Measurements from ENCODE around the gene WWOX. TPM values are rescaled to one million over a fixed set of nuclear protein-coding genes. Genes with fewer than 3 reads are reported as not detected.

The WWOX gene
- total RNA-seq, 1 experiment from 2014 or later, result 15.6 TPM

GRCh38 chr16:78137179-78137578 is 37.7 kb downstream of the WWOX start:
- no peak overlapping the region for H2BK120ac ChIP-seq (ENCODE audit: low read depth, low read length, poor library complexity, severe bottlenecking)
- WGBS (ENCODE audit: extremely low coverage, insufficient read length, low lambda C conversion rate), result no CpG with 5 or more reads among the region's 11 CpGs
- H4K8ac ChIP-seq (replicated peaks; ENCODE audit: insufficient read length, low read depth, low read length), result no peak overlapping the region
- H3K56ac ChIP-seq (ENCODE audit: insufficient read length, low read depth, low read length), result no peak overlapping the region
- H4K20me1 ChIP-seq (ENCODE audit: control insufficient read depth, insufficient read depth, insufficient read length), result no peaks in the 10 kb centered on the region
- H3K4me2 ChIP-seq (ENCODE audit: insufficient read depth, insufficient read length, low read length), result no peak overlapping the region
- H3K9me3 Mint-ChIP-seq, result peaks cover 0 to 2% of the 10 kb centered on the region in 2 experiments; a peak in 1 of 5 replicates
- no peak overlapping the region for H3K4me3 Mint-ChIP-seq
- H3K4me1 ChIP-seq (ENCODE audit: insufficient read depth, low read length), result no peaks in the 10 kb centered on the region
- no peak for DNase-seq
- no peaks in the 10 kb centered on the region for H3K27me3 Mint-ChIP-seq (ENCODE audit: low read depth)
- H3K23ac ChIP-seq (ENCODE audit: insufficient read length, low read depth, low read length), result no peak overlapping the region
- TF ChIP-seq CTCF (conservative IDR thresholded peaks at IDR 0.05), result no peak
- H2AFZ ChIP-seq (ENCODE audit: low read length), result no peak overlapping the region
- H3T11ph ChIP-seq (ENCODE audit: low read length), result no peak overlapping the region
- no peak overlapping the region for H3K27ac Mint-ChIP-seq
- H3K27me3 ChIP-seq (ENCODE audit: insufficient read depth, low read length), result no peaks in the 10 kb centered on the region
- H3K9me3 ChIP-seq (ENCODE audit: control insufficient read depth, low read depth, low read length), result no peaks in the 10 kb centered on the region
- no peaks in the 10 kb centered on the region for H3K79me1 ChIP-seq (ENCODE audit: insufficient read depth, low read depth, low read length, poor library complexity, severe bottlenecking)
- no peak overlapping the region for H4K5ac ChIP-seq (ENCODE audit: insufficient read length, low read depth, low read length)
- no peaks in the 10 kb centered on the region for H3K36me3 Mint-ChIP-seq (ENCODE audit: insufficient read depth in 1 of 3, low read depth in 3 of 3)
- no peak overlapping the region for H3K14ac ChIP-seq (ENCODE audit: insufficient read depth, low read length)
- no peak overlapping the region for H3K18ac ChIP-seq (ENCODE audit: insufficient read length, low read depth, low read length)
- no peak overlapping the region for H2BK12ac ChIP-seq (ENCODE audit: insufficient read length, low read depth, low read length)
- no peak overlapping the region for H4K91ac ChIP-seq (ENCODE audit: insufficient read length, low read depth, low read length)
- H3K9ac ChIP-seq (ENCODE audit: extremely low read depth, insufficient read length, low read length), result no peak overlapping the region
- H2AK5ac ChIP-seq (ENCODE audit: insufficient read length, low read length), result no peak overlapping the region
- no peak overlapping the region for H2BK15ac ChIP-seq (ENCODE audit: low read depth, low read length)
- H2BK5ac ChIP-seq (ENCODE audit: insufficient read length, low read length), result no peak overlapping the region
- no peak overlapping the region for H2BK20ac ChIP-seq (ENCODE audit: low read depth, low read length, poor library complexity, severe bottlenecking)
- H3K4me1 Mint-ChIP-seq, result peaks cover 0 to 2% of the 10 kb centered on the region in 2 experiments; a peak in 1 of 4 replicates
- no peaks in the 10 kb centered on the region for H3K79me2 ChIP-seq (ENCODE audit: insufficient read depth, low read length)
- no peak overlapping the region for H3K27ac ChIP-seq (ENCODE audit: insufficient read length, low read depth, low read length)
- H3K23me2 ChIP-seq (ENCODE audit: insufficient read length, low read depth, low read length, poor library complexity, severe bottlenecking), result no peaks in the 10 kb centered on the region
- no peak overlapping the region for H3K4ac ChIP-seq (ENCODE audit: low read depth, low read length)
